ENCODE results near the gene NBPF26.
"Not testable (repeated sequence)": the region's sequence is repeated elsewhere in the genome, so short reads cannot be mapped to it uniquely, and the experiment has no call there.

Gene NBPF26

GRCh38 chr1:120844186-120844944 is 120.6 kb downstream of the NBPF26 start:
- H3K9ac ChIP-seq (ENCODE audit: low read depth, low read length): peak overlapping the region; percentile 53; the same call in 1 of the 2 replicates
- H3K4me1 ChIP-seq (ENCODE audit: insufficient read depth, low read length): not testable (repeated sequence)

GRCh38 chr1:120844945-120845330 is 121.2 kb downstream of the NBPF26 start:
- H3K36me3 ChIP-seq (ENCODE audit: insufficient read depth, low read length); H3K4me1 ChIP-seq (ENCODE audit: insufficient read depth, low read length); H3K9me3 ChIP-seq (ENCODE audit: control insufficient read depth, insufficient read depth, low read length): not testable (repeated sequence)
- peak overlapping the region; percentile 28 for H3K9ac ChIP-seq (ENCODE audit: low read depth, low read length)

More at GRCh38 chr1:120844186-120844944, 120.6 kb downstream of the NBPF26 start:
- H3K9me3 ChIP-seq (ENCODE audit: control insufficient read depth, insufficient read depth, low read length); H3K36me3 ChIP-seq (ENCODE audit: insufficient read depth, low read length): not testable (repeated sequence)

GRCh38 chr1:120849400-120850286 is 125.9 kb downstream of the NBPF26 start:
- not testable (repeated sequence) for H3K4me1 ChIP-seq (ENCODE audit: insufficient read depth, low read length); H3K9me3 ChIP-seq (ENCODE audit: control insufficient read depth, insufficient read depth, low read length); H3K36me3 ChIP-seq (ENCODE audit: insufficient read depth, low read length)
- H3K9ac ChIP-seq (ENCODE audit: low read depth, low read length): peak overlapping the region; percentile 6; the same call in 1 of the 2 replicates

- peak overlapping the region; percentile 6; the same call in 1 of the 2 replicates for H3K9ac ChIP-seq (ENCODE audit: low read depth, low read length)
- not testable (repeated sequence) for H3K9me3 ChIP-seq (ENCODE audit: control insufficient read depth, insufficient read depth, low read length); H3K4me1 ChIP-seq (ENCODE audit: insufficient read depth, low read length); H3K36me3 ChIP-seq (ENCODE audit: insufficient read depth, low read length)
Measured at GRCh38 chr1:120850287-120850536, 126.5 kb downstream of the NBPF26 start.

GRCh38 chr1:120850537-120851421 is 127.0 kb downstream of the NBPF26 start:
- peak overlapping the region; percentile 33; the same call in 1 of the 2 replicates for H3K9ac ChIP-seq (ENCODE audit: low read depth, low read length)
- not testable (repeated sequence) for H3K36me3 ChIP-seq (ENCODE audit: insufficient read depth, low read length); H3K4me1 ChIP-seq (ENCODE audit: insufficient read depth, low read length)

GRCh38 chr1:120858144-120858543 is 134.4 kb downstream of the NBPF26 start:
- H3K9me3 ChIP-seq (ENCODE audit: control insufficient read depth, insufficient read depth, low read length); H3K4me1 ChIP-seq (ENCODE audit: insufficient read depth, low read length); H3K36me3 ChIP-seq (ENCODE audit: insufficient read depth, low read length); H3K9ac ChIP-seq (ENCODE audit: low read depth, low read length): not testable (repeated sequence)

More at GRCh38 chr1:120850537-120851421, 127.0 kb downstream of the NBPF26 start:
- not testable (repeated sequence) for H3K9me3 ChIP-seq (ENCODE audit: control insufficient read depth, insufficient read depth, low read length)

GRCh38 chr1:120859615-120860234 is 136.0 kb downstream of the NBPF26 start:
- not testable (repeated sequence) for H3K4me1 ChIP-seq (ENCODE audit: insufficient read depth, low read length); H3K9me3 ChIP-seq (ENCODE audit: control insufficient read depth, insufficient read depth, low read length); H3K9ac ChIP-seq (ENCODE audit: low read depth, low read length); H3K36me3 ChIP-seq (ENCODE audit: insufficient read depth, low read length)

GRCh38 chr1:120878206-120878605 is 154.5 kb downstream of the NBPF26 start:
- H3K36me3 ChIP-seq (ENCODE audit: insufficient read depth, low read length); H3K9me3 ChIP-seq (ENCODE audit: control insufficient read depth, insufficient read depth, low read length); H3K9ac ChIP-seq (ENCODE audit: low read depth, low read length); H3K4me1 ChIP-seq (ENCODE audit: insufficient read depth, low read length): not testable (repeated sequence)

GRCh38 chr1:120880056-120880455 is 156.3 kb downstream of the NBPF26 start:
- not testable (repeated sequence) for H3K9me3 ChIP-seq (ENCODE audit: control insufficient read depth, insufficient read depth, low read length); H3K9ac ChIP-seq (ENCODE audit: low read depth, low read length); H3K4me1 ChIP-seq (ENCODE audit: insufficient read depth, low read length); H3K36me3 ChIP-seq (ENCODE audit: insufficient read depth, low read length)

GRCh38 chr1:120881934-120882333 is 158.2 kb downstream of the NBPF26 start:
- not testable (repeated sequence) for H3K9ac ChIP-seq (ENCODE audit: low read depth, low read length); H3K4me1 ChIP-seq (ENCODE audit: insufficient read depth, low read length); H3K36me3 ChIP-seq (ENCODE audit: insufficient read depth, low read length); H3K9me3 ChIP-seq (ENCODE audit: control insufficient read depth, insufficient read depth, low read length)

Measured in ES-I3 (cell line).